CD14-positive monocyte (primary cell): ENCODE results near the gene FGD2. TPM values are rescaled to one million over a fixed set of nuclear protein-coding genes. Genes with fewer than 3 reads are reported as not detected.
A peak's percentile ranks its signal among the peaks of the same experiment; 100 is the strongest.

Experiments
- DNase-seq, 3 donors: peaks; one replicate each; pipeline ENCODE4 v3.0.0-alpha.2; 2011 to 2022
- H2AFZ ChIP-seq: 2 replicates; pipeline ENCODE4 v1.6.0; 2012; ENCODE audit warnings: mild to moderate bottlenecking, low read depth, low read length, inconsistent platforms; ENCODE audit not compliant: insufficient read depth, poor library complexity, severe bottlenecking
- H3K27ac ChIP-seq, 2 donors: 1 replicate in 1 of 2; 2 replicates in 1 of 2; pipeline ENCODE4 v1.5.1; 2012 to 2013; ENCODE audit warnings: low read length in 2 of 2, control low read depth in 1 of 2, inconsistent platforms in 1 of 2, low read depth in 1 of 2, mild to moderate bottlenecking in 1 of 2
- H3K27me3 ChIP-seq, 2 donors: one replicate each; pipeline versions ENCODE4 v1.6.0 to v1.6.1; 2011 to 2013; ENCODE audit warnings: low read length in 2 of 2; ENCODE audit not compliant: control insufficient read depth in 2 of 2, insufficient read depth in 2 of 2
- H3K36me3 ChIP-seq, 2 donors: replicated peaks in 1 of 2; 1 replicate in 1 of 2; 2 replicates in 1 of 2; pipeline versions ENCODE4 v1.5.1 to v1.6.1; 2012 to 2013; ENCODE audit warnings: low read length in 2 of 2, control low read depth in 1 of 2, inconsistent platforms in 1 of 2, mild to moderate bottlenecking in 1 of 2; ENCODE audit not compliant: insufficient read depth in 2 of 2, control insufficient read depth in 1 of 2
- H3K4me1 ChIP-seq, 2 donors: 1 replicate in 1 of 2; 2 replicates in 1 of 2; pipeline versions ENCODE4 v1.5.1 to v1.6.1; 2012 to 2013; ENCODE audit warnings: low read length in 2 of 2, control low read depth in 1 of 2, inconsistent platforms in 1 of 2, mild to moderate bottlenecking in 1 of 2, moderate library complexity in 1 of 2; ENCODE audit not compliant: insufficient read depth in 2 of 2, control insufficient read depth in 1 of 2
- H3K4me2 ChIP-seq: replicated peaks from 2 replicates; pipeline ENCODE3; 2012; ENCODE audit warnings: low read length, moderate library complexity, mild to moderate bottlenecking; ENCODE audit not compliant: poor library complexity, severe bottlenecking; ENCODE audit errors: extremely low read depth
- H3K4me3 ChIP-seq, 3 experiments: fragments of 200-600 bp in 1 of 3; sonication (generic) in 1 of 3; replicated peaks in 1 of 3; 1 replicate in 2 of 3; 2 replicates in 1 of 3; pipeline ENCODE4 v1.5.1; 2011 to 2013; ENCODE audit warnings: low read length in 3 of 3, mild to moderate bottlenecking in 3 of 3, control low read depth in 2 of 3, low read depth in 2 of 3, inconsistent platforms in 1 of 3, moderate library complexity in 1 of 3
- H3K79me2 ChIP-seq: 2 replicates; pipeline ENCODE4 v1.6.0; 2012; ENCODE audit warnings: mild to moderate bottlenecking, control low read depth, inconsistent platforms, low read length, moderate library complexity; ENCODE audit not compliant: insufficient read depth
- H3K9ac ChIP-seq: 2 replicates; pipeline ENCODE4 v1.6.0; 2017; ENCODE audit warnings: low read length, mild to moderate bottlenecking; ENCODE audit not compliant: insufficient read depth, poor library complexity, severe bottlenecking
- H3K9me3 ChIP-seq, 2 donors: replicated peaks in 1 of 2; 1 replicate in 1 of 2; 2 replicates in 1 of 2; pipeline versions ENCODE4 v1.5.1 to v1.6.1; 2012 to 2013; ENCODE audit warnings: low read length in 2 of 2, control low read depth in 1 of 2; ENCODE audit not compliant: control insufficient read depth in 1 of 2, insufficient read depth in 1 of 2
- H4K20me1 ChIP-seq: 2 replicates; pipeline ENCODE4 v1.6.0; 2012; ENCODE audit warnings: mild to moderate bottlenecking, low read length, control low read depth, moderate library complexity; ENCODE audit not compliant: insufficient read depth
- H3K27ac Mint-ChIP-seq, 7 donors: one replicate each; pipeline ENCODE4 v1.8.0; 2020; ENCODE audit warnings: mild to moderate bottlenecking in 7 of 7, mixed read lengths in 7 of 7, moderate library complexity in 6 of 7, inconsistent platforms in 2 of 7
- H3K27me3 Mint-ChIP-seq, 3 donors: one replicate each; pipeline ENCODE4 v1.8.0; 2021 to 2022; ENCODE audit warnings: low read depth in 3 of 3, mild to moderate bottlenecking in 3 of 3, mixed read lengths in 3 of 3, moderate library complexity in 3 of 3, inconsistent platforms in 1 of 3
- H3K36me3 Mint-ChIP-seq, 2 donors: one replicate each; pipeline ENCODE4 v1.8.0; 2020; ENCODE audit warnings: mixed read lengths in 2 of 2, inconsistent platforms in 1 of 2, mild to moderate bottlenecking in 1 of 2
- H3K4me1 Mint-ChIP-seq: one replicate; pipeline ENCODE4 v1.8.0; 2020; ENCODE audit warnings: mild to moderate bottlenecking, mixed read lengths
- H3K4me3 Mint-ChIP-seq, 2 donors: one replicate each; pipeline ENCODE4 v1.8.0; 2020; ENCODE audit warnings: mild to moderate bottlenecking in 2 of 2, mixed read lengths in 2 of 2, moderate library complexity in 1 of 2
- H3K9me3 Mint-ChIP-seq, 7 donors: one replicate each; pipeline ENCODE4 v1.8.0; 2020 to 2022; ENCODE audit warnings: mixed read lengths in 7 of 7, mild to moderate bottlenecking in 6 of 7, moderate library complexity in 6 of 7, inconsistent platforms in 2 of 7
- WGBS: methylation state at CpG from one replicate; pipeline ENCODE4 v1.1.5; 2013; ENCODE audit warnings: missing lambda C conversion rate; ENCODE audit not compliant: insufficient coverage; 5-methylcytosine and 5-hydroxymethylcytosine counted together
- intact Hi-C, 2 donors: fragments of 100-400 bp; cut with micrococcal nuclease; formaldehyde crosslinking; loops; one replicate each; pipeline versions ENCODE4 v1.15.0 to v1.15.1; 2023
- polyA plus RNA-seq, 3 donors: library from polyadenylated mRNA; depleted of rRNA in 1 of 3; unstranded in 2 of 3; stranded (reverse) in 1 of 3; fragments of 300-500 nt in 2 of 3; fragments of >200 nt in 1 of 3; fragmentation: Illumina TruSeq in 2 of 3; gene quantifications; 1 replicate in 2 of 3; 2 replicates in 1 of 3; pipeline ENCODE4 v1.2.3, GENCODE V29; 2012 to 2021
- TF ChIP-seq, protein P1 (sequence below): fragments of 200-600 bp; IDR thresholded peaks from one replicate; pipeline ENCODE4 v1.8.0; 2022; ENCODE audit warnings: antibody characterized with exemption, mild to moderate bottlenecking

Gene FGD2
- polyA plus RNA-seq, 3 donors, result 25.3 to 356 (median 50.0) TPM

- Histone ChIP-seq H3K9ac (no peak overlapping the region), H3K4me3 (no peak overlapping the region), H3K27me3 (no peaks in the 10 kb centered on the region), H3K36me3 (no peaks in the 10 kb centered on the region), H3K9me3 (no peaks in the 10 kb centered on the region), H4K20me1 (no peaks in the 10 kb centered on the region), H3K4me2 (no peak overlapping the region), H3K79me2 (no peaks in the 10 kb centered on the region), H3K27ac (no peak overlapping the region), H3K4me1 (peaks cover 21% of the 10 kb centered on the region in 2 donors), H2AFZ (no peak overlapping the region)
- Mint-ChIP-seq H3K27ac (peak overlapping the region; percentile 35 to 84 (median 72)), H3K27me3 (peaks cover 0 to 9% (median 4%) of the 10 kb centered on the region in 3 donors), H3K4me1 (peaks cover 21% of the 10 kb centered on the region), H3K4me3 (peak overlapping the region in 1 of 2 donors; percentile 60), H3K9me3 (peaks cover 0 to 4% (median 0%) of the 10 kb centered on the region in 7 donors), H3K36me3 (no peaks in the 10 kb centered on the region)
- TF ChIP-seq, protein P1, sequence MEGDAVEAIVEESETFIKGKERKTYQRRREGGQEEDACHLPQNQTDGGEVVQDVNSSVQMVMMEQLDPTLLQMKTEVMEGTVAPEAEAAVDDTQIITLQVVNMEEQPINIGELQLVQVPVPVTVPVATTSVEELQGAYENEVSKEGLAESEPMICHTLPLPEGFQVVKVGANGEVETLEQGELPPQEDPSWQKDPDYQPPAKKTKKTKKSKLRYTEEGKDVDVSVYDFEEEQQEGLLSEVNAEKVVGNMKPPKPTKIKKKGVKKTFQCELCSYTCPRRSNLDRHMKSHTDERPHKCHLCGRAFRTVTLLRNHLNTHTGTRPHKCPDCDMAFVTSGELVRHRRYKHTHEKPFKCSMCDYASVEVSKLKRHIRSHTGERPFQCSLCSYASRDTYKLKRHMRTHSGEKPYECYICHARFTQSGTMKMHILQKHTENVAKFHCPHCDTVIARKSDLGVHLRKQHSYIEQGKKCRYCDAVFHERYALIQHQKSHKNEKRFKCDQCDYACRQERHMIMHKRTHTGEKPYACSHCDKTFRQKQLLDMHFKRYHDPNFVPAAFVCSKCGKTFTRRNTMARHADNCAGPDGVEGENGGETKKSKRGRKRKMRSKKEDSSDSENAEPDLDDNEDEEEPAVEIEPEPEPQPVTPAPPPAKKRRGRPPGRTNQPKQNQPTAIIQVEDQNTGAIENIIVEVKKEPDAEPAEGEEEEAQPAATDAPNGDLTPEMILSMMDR, result no peak
- peak in 2 of 3 donors; percentile 37 to 65 for DNase-seq
- intact Hi-C loops, result no loop called here
- WGBS, result 11% methylated on average over 2 of the region's 5 CpGs
Observed at GRCh38 chr6:37072526-37072925, 67.1 kb downstream of the FGD2 start.

DNA sequence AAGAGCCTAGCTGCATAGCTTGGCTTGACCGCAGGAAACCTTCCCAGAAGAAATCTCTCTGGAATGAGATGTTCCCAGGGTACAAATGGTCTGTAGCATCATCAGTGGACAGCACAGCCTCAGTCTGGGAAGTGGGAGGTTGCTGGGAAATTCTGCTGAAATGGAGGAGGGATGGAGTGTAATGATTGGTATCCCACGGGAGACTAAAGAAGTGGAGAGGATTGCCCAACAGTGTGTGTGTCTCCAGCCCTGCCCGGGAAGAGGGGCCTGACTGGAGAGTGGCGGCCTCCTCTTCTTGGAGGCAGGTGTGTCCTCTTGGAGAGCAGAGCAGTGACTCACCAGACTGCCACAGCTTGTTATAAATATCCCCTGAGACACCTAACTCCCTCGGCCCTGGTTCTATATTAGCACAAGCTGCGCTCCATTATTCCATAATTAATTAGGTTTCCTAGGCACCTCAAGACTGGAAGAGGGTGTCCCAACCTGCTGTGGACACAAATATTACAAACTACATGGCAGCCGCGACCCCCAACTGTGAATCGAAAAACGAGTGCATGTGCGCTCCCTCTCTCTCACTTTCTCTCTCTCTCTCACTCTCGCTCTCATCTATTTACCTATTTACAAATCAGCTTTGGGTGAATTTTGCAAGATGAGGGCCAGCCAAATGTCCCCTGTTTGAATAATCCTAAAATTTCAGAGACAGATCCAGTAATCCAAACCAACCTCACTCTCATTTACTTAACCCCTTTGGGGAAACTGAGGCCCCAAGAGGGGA, 68.8 kb downstream of the FGD2 start:
- Histone ChIP-seq H3K4me3 (no peak overlapping the region), H3K4me2 (no peak overlapping the region), H3K36me3 (no peaks in the 10 kb centered on the region), H3K9me3 (no peaks in the 10 kb centered on the region), H4K20me1 (no peaks in the 10 kb centered on the region), H2AFZ (no peak overlapping the region), H3K4me1 (peaks cover 21% of the 10 kb centered on the region in 2 donors), H3K27me3 (no peaks in the 10 kb centered on the region), H3K79me2 (no peaks in the 10 kb centered on the region), H3K27ac (no peak overlapping the region), H3K9ac (no peak overlapping the region)
- TF ChIP-seq, protein P1, result no peak
- Mint-ChIP-seq H3K9me3 (peaks cover 0 to 4% (median 0%) of the 10 kb centered on the region in 7 donors), H3K4me1 (peaks cover 21% of the 10 kb centered on the region), H3K27me3 (peaks cover 0 to 9% (median 5%) of the 10 kb centered on the region in 3 donors), H3K27ac (no peak overlapping the region), H3K36me3 (no peaks in the 10 kb centered on the region), H3K4me3 (no peak overlapping the region)
- DNase-seq, result no peak
- intact Hi-C loops, result no loop called here
- 92% methylated on average over 12 of the region's 12 CpGs for WGBS
